Vagina (tissue), 2 donors: ENCODE results near the gene GPI. TPM values are rescaled to one million over a fixed set of nuclear protein-coding genes. Genes with fewer than 3 reads are reported as not detected.
"Not testable (repeated sequence)": the region's sequence is repeated elsewhere in the genome, so short reads cannot be mapped to it uniquely, and the experiment has no call there.

ENCODE experiments used
- DNase-seq, 2 donors: peaks; one replicate each; pipeline ENCODE4 v3.0.0-alpha.2; 2017; ENCODE audit errors: extremely low spot score in 2 of 2
- H3K27ac ChIP-seq: fragments of 200-600 bp; sonication (generic); one replicate; pipeline ENCODE4 v1.5.1; 2019
- H3K27me3 ChIP-seq: fragments of 200-600 bp; sonication (generic); one replicate; pipeline ENCODE4 v1.5.1; 2019
- H3K36me3 ChIP-seq, 2 donors: fragments of 200-600 bp; sonication (generic); one replicate each; pipeline ENCODE4 v1.5.1; 2017 to 2019
- H3K4me1 ChIP-seq: fragments of 200-600 bp; sonication (generic); one replicate; pipeline ENCODE4 v1.5.1; 2019
- H3K4me3 ChIP-seq, 2 donors: fragments of 200-600 bp; sonication (generic); 1 replicate in 1 of 2; 2 replicates in 1 of 2; pipeline ENCODE4 v1.5.1; 2016 to 2019
- H3K9me3 ChIP-seq: fragments of 200-600 bp; sonication (generic); one replicate; pipeline ENCODE4 v1.5.1; 2019
- POLR2A ChIP-seq, 2 donors: fragments of 450-650 bp; IDR thresholded peaks; one replicate each; pipeline ENCODE4 v1.6.1; 2017; ENCODE audit warnings: antibody characterized with exemption in 2 of 2, mild to moderate bottlenecking in 2 of 2, moderate library complexity in 2 of 2
- POLR2AphosphoS5 ChIP-seq, 2 donors: sonication (generic); formaldehyde crosslinking; IDR thresholded peaks; one replicate each; pipeline ENCODE4 v1.9.0; 2017; ENCODE audit warnings: antibody characterized with exemption in 2 of 2, mild to moderate bottlenecking in 2 of 2, low read depth in 1 of 2; ENCODE audit not compliant: insufficient read depth in 1 of 2
- intact Hi-C: fragments of 100-400 bp; cut with DNase I; formaldehyde crosslinking; loops from one replicate; pipeline ENCODE4 v1.15.1; 2023
- total RNA-seq: library from RNA; depleted of rRNA; stranded (reverse); fragments of >200 nt; gene quantifications from one replicate; pipeline ENCODE4 v1.2.3, GENCODE V29; 2016
- TF ChIP-seq, protein P1 (sequence below), 3 experiments: fragments of 450-650 bp in 2 of 3; fragments of 200-600 bp in 1 of 3; sonication (generic) in 1 of 3; IDR thresholded peaks; one replicate each; pipeline ENCODE4 v1.5.1; 2017 to 2019; ENCODE audit warnings: antibody characterized with exemption in 3 of 3, mild to moderate bottlenecking in 2 of 3, moderate library complexity in 2 of 3

GPI gene
- total RNA-seq, 1 donor from 2014 or later = 201 TPM

DNA sequence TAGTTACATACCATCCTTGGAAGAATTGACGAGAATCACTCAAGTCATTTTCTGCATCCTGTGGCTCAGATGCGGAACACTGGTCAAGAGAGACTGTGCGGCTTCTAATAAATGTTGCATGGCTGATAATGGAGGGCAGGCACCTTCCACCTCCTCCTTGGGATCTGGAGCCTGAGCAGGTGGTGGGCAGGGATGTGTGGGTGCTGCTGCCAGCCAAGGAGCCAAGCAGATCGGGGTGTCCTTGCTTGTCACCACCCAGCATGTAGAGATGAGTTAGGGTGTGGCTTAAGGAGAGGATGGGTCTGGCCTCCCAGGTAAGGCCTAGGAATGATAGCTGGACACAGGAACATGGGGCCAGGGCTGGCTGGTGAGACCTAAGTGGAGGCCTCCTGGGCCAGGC, 17.5 kb downstream of the GPI start:
- no peaks in the 10 kb centered on the region for H3K9me3 ChIP-seq
- TF ChIP-seq POLR2A (IDR thresholded peaks at IDR 0.05) (no peak), POLR2AphosphoS5 (IDR thresholded peaks at IDR 0.05; ENCODE audit: insufficient read depth in 1 of 2, low read depth in 1 of 2) (no peak)
- TF ChIP-seq, protein P1, sequence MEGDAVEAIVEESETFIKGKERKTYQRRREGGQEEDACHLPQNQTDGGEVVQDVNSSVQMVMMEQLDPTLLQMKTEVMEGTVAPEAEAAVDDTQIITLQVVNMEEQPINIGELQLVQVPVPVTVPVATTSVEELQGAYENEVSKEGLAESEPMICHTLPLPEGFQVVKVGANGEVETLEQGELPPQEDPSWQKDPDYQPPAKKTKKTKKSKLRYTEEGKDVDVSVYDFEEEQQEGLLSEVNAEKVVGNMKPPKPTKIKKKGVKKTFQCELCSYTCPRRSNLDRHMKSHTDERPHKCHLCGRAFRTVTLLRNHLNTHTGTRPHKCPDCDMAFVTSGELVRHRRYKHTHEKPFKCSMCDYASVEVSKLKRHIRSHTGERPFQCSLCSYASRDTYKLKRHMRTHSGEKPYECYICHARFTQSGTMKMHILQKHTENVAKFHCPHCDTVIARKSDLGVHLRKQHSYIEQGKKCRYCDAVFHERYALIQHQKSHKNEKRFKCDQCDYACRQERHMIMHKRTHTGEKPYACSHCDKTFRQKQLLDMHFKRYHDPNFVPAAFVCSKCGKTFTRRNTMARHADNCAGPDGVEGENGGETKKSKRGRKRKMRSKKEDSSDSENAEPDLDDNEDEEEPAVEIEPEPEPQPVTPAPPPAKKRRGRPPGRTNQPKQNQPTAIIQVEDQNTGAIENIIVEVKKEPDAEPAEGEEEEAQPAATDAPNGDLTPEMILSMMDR (IDR thresholded peaks at IDR 0.05) = no peak
- H3K27me3 ChIP-seq = no peaks in the 10 kb centered on the region
- no peaks in the 10 kb centered on the region for H3K4me1 ChIP-seq
- no peak overlapping the region for H3K27ac ChIP-seq
- H3K36me3 ChIP-seq = peaks cover 0 to 77% of the 10 kb centered on the region in 2 donors
- intact Hi-C loops = no loop called here
- DNase-seq = no peak
- H3K4me3 ChIP-seq = no peak overlapping the region

DNA sequence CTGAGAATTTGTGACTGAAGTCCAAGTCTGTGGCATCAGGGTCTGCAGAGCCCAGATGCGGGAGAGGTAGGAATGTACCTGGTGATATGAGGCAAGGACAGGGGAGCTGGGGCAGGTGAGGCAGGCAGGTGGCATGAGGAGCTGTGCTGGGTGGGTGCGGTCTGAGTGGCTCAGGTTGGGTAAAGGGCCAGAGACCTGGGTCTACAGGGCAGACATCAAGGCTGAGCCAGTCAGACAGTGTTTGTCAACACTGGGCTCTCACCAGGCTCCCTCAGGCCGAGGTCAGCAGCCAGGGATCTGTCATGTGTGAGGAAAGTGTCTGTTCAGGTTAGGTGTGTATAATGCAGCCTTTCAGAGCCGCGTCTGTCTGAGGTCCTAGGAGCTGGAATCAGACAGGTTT, 18.6 kb downstream of the GPI start:
- no peak overlapping the region for H3K27ac ChIP-seq
- H3K4me1 ChIP-seq = no peaks in the 10 kb centered on the region
- no peaks in the 10 kb centered on the region for H3K9me3 ChIP-seq
- H3K4me3 ChIP-seq = no peak overlapping the region
- peaks cover 0 to 67% of the 10 kb centered on the region in 2 donors for H3K36me3 ChIP-seq
- intact Hi-C loops = no loop called here
- no peak for DNase-seq
- no peaks in the 10 kb centered on the region for H3K27me3 ChIP-seq
- no peak for TF ChIP-seq POLR2A (IDR thresholded peaks at IDR 0.05)
- TF ChIP-seq, protein P1 (IDR thresholded peaks at IDR 0.05) = no peak
- no peak for TF ChIP-seq POLR2AphosphoS5 (IDR thresholded peaks at IDR 0.05; ENCODE audit: insufficient read depth in 1 of 2, low read depth in 1 of 2)

DNA sequence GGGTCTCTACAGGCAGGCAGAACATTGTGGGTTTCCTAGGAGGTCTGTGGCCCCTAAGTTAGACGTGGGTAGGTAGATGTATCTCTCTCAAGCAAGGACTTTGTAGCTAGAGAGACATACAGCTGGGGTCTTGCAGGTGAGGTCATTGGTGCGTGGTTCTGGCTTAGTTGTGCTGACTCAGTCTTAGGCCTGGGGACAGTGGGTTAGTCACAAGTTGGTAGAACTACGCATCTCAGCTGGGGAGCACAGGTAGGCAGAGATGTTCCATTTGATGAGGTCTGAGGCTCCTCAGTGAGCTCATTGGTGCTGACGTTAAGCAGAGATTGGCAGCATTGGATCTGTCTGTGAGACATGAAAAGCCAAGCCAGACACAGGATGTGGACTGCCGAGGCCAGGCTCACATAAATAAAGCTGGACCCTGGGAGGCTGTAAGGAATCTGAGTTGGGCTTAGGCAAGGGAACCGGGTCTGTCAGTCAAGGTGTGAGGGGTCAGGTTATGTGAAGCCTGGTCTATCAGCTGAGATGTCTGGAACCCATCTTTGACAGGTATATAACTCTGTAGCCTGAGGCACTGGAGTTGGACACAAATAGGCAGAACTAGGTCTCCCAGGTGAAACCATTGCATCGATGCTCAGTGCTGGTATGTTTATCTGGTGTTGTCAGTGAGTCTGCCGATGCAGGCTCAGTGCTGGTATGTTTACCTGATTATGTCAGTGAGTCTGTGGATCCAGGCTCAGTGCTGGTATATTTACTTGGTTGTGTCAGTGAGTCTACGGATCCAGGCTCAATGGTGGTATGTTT, 21.8 kb downstream of the GPI start:
- no peak for TF ChIP-seq POLR2A (IDR thresholded peaks at IDR 0.05)
- H3K27ac ChIP-seq = no peak overlapping the region
- no peaks in the 10 kb centered on the region for H3K9me3 ChIP-seq
- no peak overlapping the region for H3K4me3 ChIP-seq
- DNase-seq = no peak
- intact Hi-C loops = no loop called here
- H3K36me3 ChIP-seq = peaks cover 0 to 58% of the 10 kb centered on the region in 2 donors
- no peaks in the 10 kb centered on the region for H3K27me3 ChIP-seq
- H3K4me1 ChIP-seq = no peaks in the 10 kb centered on the region

DNA sequence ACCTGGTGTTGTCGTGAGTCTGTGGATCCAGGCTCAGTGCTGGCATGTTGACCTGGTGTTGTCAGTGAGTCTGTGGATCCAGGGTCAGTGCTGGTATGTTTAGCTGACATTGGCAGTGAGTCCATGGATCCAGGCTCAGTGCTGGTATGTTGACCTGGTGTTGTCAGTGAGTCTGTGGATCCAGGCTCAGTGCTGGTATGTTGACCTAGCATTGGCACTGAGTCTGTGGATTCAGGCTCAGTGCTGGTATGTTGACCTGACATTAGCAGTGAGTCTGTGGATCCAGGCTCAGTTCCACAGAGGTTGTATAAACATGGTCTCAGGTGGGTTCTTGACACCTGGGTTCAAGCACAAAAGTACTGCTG, 22.4 kb downstream of the GPI start:
- no peaks in the 10 kb centered on the region for H3K27me3 ChIP-seq
- DNase-seq = no peak
- H3K36me3 ChIP-seq = peaks cover 0 to 52% of the 10 kb centered on the region in 2 donors
- no peak overlapping the region for H3K27ac ChIP-seq
- TF ChIP-seq, protein P1 (IDR thresholded peaks at IDR 0.05) = no peak
- no peak for TF ChIP-seq POLR2A (IDR thresholded peaks at IDR 0.05)
- no peak for TF ChIP-seq POLR2AphosphoS5 (IDR thresholded peaks at IDR 0.05; ENCODE audit: insufficient read depth in 1 of 2, low read depth in 1 of 2)
- no peaks in the 10 kb centered on the region for H3K4me1 ChIP-seq
- intact Hi-C loops = no loop called here
- H3K4me3 ChIP-seq = no peak overlapping the region
- H3K9me3 ChIP-seq = no peaks in the 10 kb centered on the region

DNA sequence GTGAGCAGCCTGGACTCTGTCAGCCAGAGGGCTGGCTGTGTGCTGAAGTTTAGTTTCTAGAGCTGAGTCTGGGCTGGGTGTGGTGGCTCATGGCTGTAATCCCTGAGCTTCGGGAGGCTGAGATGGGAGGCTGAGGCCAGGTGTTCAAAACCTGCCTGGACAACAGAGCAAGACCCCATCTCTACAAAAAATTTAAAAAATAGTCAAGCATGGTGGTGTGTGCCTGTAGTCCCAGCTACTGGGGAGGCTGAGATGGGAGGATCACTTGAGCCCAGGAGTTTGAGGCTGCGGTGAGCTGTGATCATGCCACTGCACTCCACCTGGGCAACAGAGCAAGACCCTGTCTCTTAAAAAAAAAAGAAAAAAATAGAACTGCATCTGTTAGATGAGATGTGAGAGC, 23.7 kb downstream of the GPI start:
- H3K27ac ChIP-seq, DNase-seq, H3K27me3 ChIP-seq, H3K4me1 ChIP-seq, H3K9me3 ChIP-seq, H3K4me3 ChIP-seq, intact Hi-C loops: not testable (repeated sequence)
- peaks cover 0 to 49% of the 10 kb centered on the region in 2 donors for H3K36me3 ChIP-seq

DNA sequence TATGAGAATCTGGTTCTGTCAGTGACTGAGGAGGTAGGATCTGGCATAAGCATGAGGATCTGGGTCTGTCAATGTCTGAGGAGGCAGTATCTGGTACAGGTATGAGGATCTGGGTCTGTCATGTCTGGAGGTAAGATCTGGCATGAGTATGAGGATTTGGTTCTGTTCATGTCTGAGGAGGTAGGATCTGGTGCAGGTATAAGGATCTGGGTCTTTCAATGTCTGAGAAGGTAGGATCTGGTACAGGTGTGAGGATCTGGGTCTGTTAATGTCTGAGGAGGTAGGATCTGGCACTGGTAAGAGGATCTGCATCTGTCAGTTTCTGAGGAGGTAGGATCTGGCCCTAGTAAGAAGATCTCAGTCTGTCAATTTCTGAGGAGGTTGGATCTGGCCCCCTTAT, 26.8 kb downstream of the GPI start:
- H3K4me1 ChIP-seq = no peaks in the 10 kb centered on the region
- peaks cover 0 to 58% of the 10 kb centered on the region in 2 donors for H3K36me3 ChIP-seq
- TF ChIP-seq, protein P1 (IDR thresholded peaks at IDR 0.05) = no peak
- TF ChIP-seq POLR2AphosphoS5 (IDR thresholded peaks at IDR 0.05; ENCODE audit: insufficient read depth in 1 of 2, low read depth in 1 of 2) = no peak
- no peak for TF ChIP-seq POLR2A (IDR thresholded peaks at IDR 0.05)
- no peak for DNase-seq
- no peak overlapping the region for H3K4me3 ChIP-seq
- no peaks in the 10 kb centered on the region for H3K27me3 ChIP-seq
- intact Hi-C loops = no loop called here
- H3K9me3 ChIP-seq = no peaks in the 10 kb centered on the region
- no peak overlapping the region for H3K27ac ChIP-seq
